Keratinocyte (primary cell): Measurements from ENCODE around the gene SLC23A1. TPM values are rescaled to one million over a fixed set of nuclear protein-coding genes. Genes with fewer than 3 reads are reported as not detected.

Experiments
- DNase-seq: peaks from one replicate; pipeline ENCODE4 v3.0.0-alpha.2; 2011; ENCODE audit warnings: low read depth, missing footprints, low spot score
- FAIRE-seq: peaks from 2 replicates; lab custom pipeline; 2011; peaks lifted over from hg19 to GRCh38; lab: Jason Lieb, UNC
- H2AFZ ChIP-seq: 2 replicates; pipeline ENCODE4 v1.6.0; 2012; ENCODE audit warnings: low read length, control low read depth, inconsistent platforms; ENCODE audit not compliant: control insufficient read depth
- H3K27ac ChIP-seq: 2 replicates; pipeline ENCODE4 v1.5.1; 2011; ENCODE audit warnings: low read length; ENCODE audit not compliant: control insufficient read depth, insufficient read depth
- H3K27me3 ChIP-seq: 3 replicates; pipeline ENCODE4 v1.6.0; 2011; ENCODE audit warnings: low read length; ENCODE audit not compliant: control insufficient read depth, insufficient read depth; ENCODE audit errors: extremely low read depth
- H3K36me3 ChIP-seq, 2 experiments: 2 replicates in 1 of 2; 3 replicates in 1 of 2; pipeline ENCODE4 v1.5.1; 2011; ENCODE audit warnings: low read length in 2 of 2, mild to moderate bottlenecking in 1 of 2; ENCODE audit not compliant: control insufficient read depth in 2 of 2, insufficient read depth in 2 of 2; ENCODE audit errors: extremely low read depth in 1 of 2
- H3K4me1 ChIP-seq: 3 replicates; pipeline ENCODE4 v1.5.1; 2011; ENCODE audit warnings: low read length; ENCODE audit not compliant: control insufficient read depth, insufficient read depth; ENCODE audit errors: extremely low read depth
- H3K4me2 ChIP-seq: 3 replicates; pipeline ENCODE4 v1.6.0; 2011; ENCODE audit warnings: low read depth, low read length; ENCODE audit not compliant: control insufficient read depth, insufficient read depth; ENCODE audit errors: extremely low read depth
- H3K4me3 ChIP-seq, 3 experiments: fragments of 200-600 bp in 1 of 3; sonication (generic) in 1 of 3; 2 replicates in 2 of 3; 3 replicates in 1 of 3; pipeline ENCODE4 v1.5.1; 2011 to 2016; ENCODE audit warnings: low read length in 3 of 3, mild to moderate bottlenecking in 3 of 3, control low read depth in 2 of 3, inconsistent platforms in 1 of 3, low read depth in 1 of 3, mixed read lengths in 1 of 3, mixed run types in 1 of 3, moderate library complexity in 1 of 3; ENCODE audit not compliant: control insufficient read depth in 2 of 3, insufficient read depth in 2 of 3; ENCODE audit errors: extremely low read depth in 1 of 3
- H3K79me2 ChIP-seq: 2 replicates; pipeline ENCODE4 v1.6.0; 2012; ENCODE audit warnings: low read length; ENCODE audit not compliant: control insufficient read depth, insufficient read depth
- H3K9ac ChIP-seq: 3 replicates; pipeline ENCODE4 v1.6.0; 2011; ENCODE audit warnings: low read length; ENCODE audit not compliant: control insufficient read depth, insufficient read depth; ENCODE audit errors: extremely low read depth
- H3K9me1 ChIP-seq: 3 replicates; pipeline ENCODE4 v1.6.0; 2011; ENCODE audit warnings: low read length; ENCODE audit not compliant: control insufficient read depth, insufficient read depth; ENCODE audit errors: extremely low read depth
- H3K9me3 ChIP-seq: 2 replicates; pipeline ENCODE4 v1.5.1; 2012; ENCODE audit warnings: low read depth, low read length; ENCODE audit not compliant: control insufficient read depth
- H4K20me1 ChIP-seq: 3 replicates; pipeline ENCODE4 v1.6.0; 2011; ENCODE audit warnings: low read length; ENCODE audit not compliant: control insufficient read depth, insufficient read depth; ENCODE audit errors: extremely low read depth
- CTCF ChIP-seq, 3 experiments: IDR thresholded peaks in 1 of 3; conservative IDR thresholded peaks in 1 of 3; optimal IDR thresholded peaks in 1 of 3; 2 replicates in 2 of 3; 3 replicates in 1 of 3; pipeline versions ENCODE3 to v1.5.1; 2011; ENCODE audit warnings: low read length in 3 of 3, mild to moderate bottlenecking in 3 of 3, moderate library complexity in 2 of 3, control low read depth in 1 of 3, inconsistent platforms in 1 of 3; ENCODE audit not compliant: insufficient read depth in 2 of 3; ENCODE audit errors: extremely low read depth in 1 of 3
- EZH2 ChIP-seq: IDR thresholded peaks from one replicate; pipeline ENCODE4 v1.6.1; 2012; ENCODE audit warnings: inconsistent platforms, mild to moderate bottlenecking, low read length, moderate library complexity
- dilution Hi-C: fragments of 300-500 bp; cut with MboI; formaldehyde crosslinking; loops from one replicate; pipeline ENCODE4 v1.7.0; 2020; ENCODE audit warnings: low sequenced_read_pairs; ENCODE audit not compliant: extremely low pct_ligation_motif_present
- polyA plus RNA-seq, 5 experiments: library from polyadenylated mRNA; depleted of rRNA in 3 of 5; stranded (reverse) in 3 of 5; stranded (forward) in 1 of 5; unstranded in 1 of 5; fragments of >200 nt; gene quantifications; 1 replicate in 1 of 5; 2 replicates in 3 of 5; 3 replicates in 1 of 5; pipeline versions ENCODE4 v1.2.1 to v1.2.3, GENCODE V29; 2011 to 2012; ENCODE audit warnings: missing spikeins in 2 of 5, low read depth in 1 of 5, low replicate concordance in 1 of 5

The SLC23A1 gene
- polyA plus RNA-seq, 1 donor (not counting 4 experiments of a cell fraction or from before 2014, with no cell fraction given), result not detected

GRCh38 chr5:139396691-139397090 lies 13.6 kb upstream of the SLC23A1 start:
- no peaks in the 10 kb centered on the region for H4K20me1 ChIP-seq
- no peak overlapping the region for H3K27ac ChIP-seq
- H3K4me3 ChIP-seq, result no peak overlapping the region
- peaks cover 7% of the 10 kb centered on the region for H3K4me1 ChIP-seq
- H3K4me2 ChIP-seq, result no peak overlapping the region
- H3K36me3 ChIP-seq, result peaks cover 1 to 4% of the 10 kb centered on the region in 2 experiments
- H2AFZ ChIP-seq, result no peak overlapping the region
- H3K9ac ChIP-seq, result no peak overlapping the region
- dilution Hi-C loops, result no loop called here
- DNase-seq (no peak), FAIRE-seq (no peak)
- H3K9me1 ChIP-seq, result no peaks in the 10 kb centered on the region
- H3K27me3 ChIP-seq, result no peaks in the 10 kb centered on the region
- H3K9me3 ChIP-seq, result no peaks in the 10 kb centered on the region
- TF ChIP-seq EZH2, result no peak
- peaks cover 15% of the 10 kb centered on the region for H3K79me2 ChIP-seq

GRCh38 chr5:139395844-139396640 lies 12.9 kb upstream of the SLC23A1 start:
- Histone ChIP-seq H3K9me1 (no peaks in the 10 kb centered on the region), H2AFZ (no peak overlapping the region), H3K4me3 (no peak overlapping the region), H3K4me1 (peaks cover 14% of the 10 kb centered on the region), H4K20me1 (no peaks in the 10 kb centered on the region), H3K9me3 (no peaks in the 10 kb centered on the region), H3K9ac (no peak overlapping the region), H3K36me3 (peaks cover 0 to 4% of the 10 kb centered on the region in 2 experiments), H3K27ac (no peak overlapping the region), H3K79me2 (peaks cover 15% of the 10 kb centered on the region), H3K4me2 (no peak overlapping the region), H3K27me3 (no peaks in the 10 kb centered on the region)
- dilution Hi-C loops, result no loop called here
- DNase-seq (no peak), FAIRE-seq (no peak)
- TF ChIP-seq CTCF (optimal IDR thresholded peaks at IDR 0.05 in 1 of 3, IDR thresholded peaks at IDR 0.05 in 1 of 3, conservative IDR thresholded peaks at IDR 0.05 in 1 of 3; ENCODE audit: extremely low read depth in 1 of 3, insufficient read depth in 2 of 3, low read length in 3 of 3) (no peak), EZH2 (no peak)
